HCT116 (cell line): Measurements from ENCODE around the gene NOS1. TPM values are rescaled to one million over a fixed set of nuclear protein-coding genes. Genes with fewer than 3 reads are reported as not detected.

ENCODE experiments used
- ATAC-seq: fragments of 200-7000 bp; cut with Tn5 transposase; 2 replicates; pipeline ENCODE4 v1.9.1; 2020; ENCODE audit warnings: mild to moderate bottlenecking, moderate library complexity
- BruUV-seq: library from RNA; stranded (reverse); fragments of 400-500 nt; replicated peaks from 2 replicates; lab custom pipeline; 2021; lab: Mats Ljungman, UMichigan
- CTCF ChIA-PET: fragments of 300-600 bp; sonication (Branson Sonifier 250); formaldehyde crosslinking; loops from one replicate; lab custom pipeline; 2021; ENCODE audit warnings: antibody characterized with exemption; lab: Charles Lee
- POLR2A ChIA-PET: fragments of 300-600, 350-600 bp; sonication (Branson Sonifier 250); formaldehyde crosslinking; loops from one replicate; lab custom pipeline; 2021; ENCODE audit warnings: antibody characterized with exemption; lab: Charles Lee
- RAD21 ChIA-PET, 2 experiments: fragments of 300-600 bp; sonication (Branson Sonifier 250); formaldehyde crosslinking; loops; one replicate each; lab custom pipeline; 2023; ENCODE audit warnings: low total read pairs in 2 of 2; ENCODE audit not compliant: uncharacterized antibody in 2 of 2, unreplicated experiment in 2 of 2, low non-redundant PET in 1 of 2; lab: Charles Lee
- DNase-seq: peaks from one replicate; pipeline ENCODE4 v3.0.0-alpha.2; 2010; ENCODE audit warnings: low read depth, low spot score
- H2AFZ ChIP-seq: fragments of 200-600 bp; shearing (Covaris generic), sonication (generic); 2 replicates; pipeline ENCODE4 v1.6.1; 2017; ENCODE audit warnings: low read depth, mixed run types, mixed read lengths, antibody characterized with exemption, low read length; ENCODE audit not compliant: poor library complexity, severe bottlenecking
- H3K27ac ChIP-seq: 2 replicates; pipeline ENCODE4 v1.5.1; 2012; ENCODE audit warnings: low read depth, low read length
- H3K27me3 ChIP-seq: fragments of 200-600 bp; sonication (generic); 2 replicates; pipeline ENCODE4 v1.6.1; 2016; ENCODE audit warnings: mixed run types, low read length, mixed read lengths; ENCODE audit not compliant: insufficient read depth
- H3K36me3 ChIP-seq, 2 experiments: fragments of 200-500 bp in 1 of 2; fragments of 200-600 bp in 1 of 2; sonication (Bioruptor generic) in 1 of 2; sonication (generic) in 1 of 2; 2 replicates each; pipeline versions ENCODE4 v1.5.1 to v1.6.1; 2014 to 2016; ENCODE audit warnings: low read length in 2 of 2, inconsistent platforms in 1 of 2, mixed read lengths in 1 of 2, mixed run types in 1 of 2; ENCODE audit not compliant: insufficient read depth in 2 of 2, control insufficient read depth in 1 of 2
- H3K4me1 ChIP-seq, 2 experiments: fragments of 200-600 bp in 1 of 2; sonication (generic) in 1 of 2; 2 replicates each; pipeline versions ENCODE4 v1.5.1 to v1.6.1; 2012 to 2017; ENCODE audit warnings: low read length in 2 of 2, inconsistent platforms in 1 of 2, mild to moderate bottlenecking in 1 of 2, mixed read lengths in 1 of 2, mixed run types in 1 of 2, moderate library complexity in 1 of 2; ENCODE audit not compliant: insufficient read depth in 2 of 2, control insufficient read depth in 1 of 2
- H3K4me2 ChIP-seq: fragments of 200-600 bp; sonication (generic); 2 replicates; pipeline ENCODE4 v1.6.1; 2017; ENCODE audit warnings: mixed run types, low read length, mixed read lengths
- H3K4me3 ChIP-seq, 2 experiments: fragments of 200-600 bp in 1 of 2; sonication (generic) in 1 of 2; replicated peaks in 1 of 2; 2 replicates each; pipeline ENCODE4 v1.5.1; 2011 to 2016; ENCODE audit warnings: low read length in 2 of 2, control low read depth in 1 of 2, low read depth in 1 of 2, mild to moderate bottlenecking in 1 of 2, mixed read lengths in 1 of 2, mixed run types in 1 of 2
- H3K79me2 ChIP-seq: fragments of 200-600 bp; sonication (generic); 2 replicates; pipeline ENCODE4 v1.6.1; 2017; ENCODE audit warnings: mild to moderate bottlenecking, mixed run types, low read length, moderate library complexity, mixed read lengths; ENCODE audit not compliant: insufficient read depth
- H3K9ac ChIP-seq: fragments of 200-600 bp; sonication (generic); 2 replicates; pipeline ENCODE4 v1.6.1; 2016; ENCODE audit warnings: low read length, mixed read lengths
- H3K9me2 ChIP-seq: fragments of 200-600 bp; sonication (generic), shearing (Covaris generic); 2 replicates; pipeline ENCODE4 v1.6.1; 2017; ENCODE audit warnings: mixed run types, mild to moderate bottlenecking, moderate library complexity; ENCODE audit not compliant: insufficient read depth
- H3K9me3 ChIP-seq, 2 experiments: fragments of 200-500 bp in 1 of 2; fragments of 200-600 bp in 1 of 2; sonication (Bioruptor generic) in 1 of 2; sonication (generic) in 1 of 2; 2 replicates each; pipeline ENCODE4 v1.6.1; 2014 to 2017; ENCODE audit warnings: low read length in 2 of 2, mixed read lengths in 2 of 2, inconsistent platforms in 1 of 2, low read depth in 1 of 2, mild to moderate bottlenecking in 1 of 2, mixed run types in 1 of 2, moderate library complexity in 1 of 2; ENCODE audit not compliant: control insufficient read depth in 1 of 2, insufficient read depth in 1 of 2
- H4K20me1 ChIP-seq: fragments of 200-600 bp; sonication (generic), shearing (Covaris generic); 2 replicates; pipeline ENCODE4 v1.6.1; 2017; ENCODE audit warnings: mixed run types, mild to moderate bottlenecking, moderate library complexity; ENCODE audit not compliant: insufficient read depth
- CTCF ChIP-seq, 3 experiments: fragments of 200-600 bp in 1 of 3; sonication (generic) in 1 of 3; IDR thresholded peaks in 2 of 3; conservative IDR thresholded peaks in 1 of 3; 2 replicates each; pipeline ENCODE4 v1.5.1; 2012 to 2017; ENCODE audit warnings: low read depth in 2 of 3, low read length in 2 of 3, antibody characterized with exemption in 1 of 3, borderline replicate concordance in 1 of 3, control low read depth in 1 of 3, mild to moderate bottlenecking in 1 of 3, mixed read lengths in 1 of 3, mixed run types in 1 of 3, moderate library complexity in 1 of 3; ENCODE audit not compliant: insufficient read depth in 1 of 3
- ELF1 ChIP-seq: IDR thresholded peaks from 2 replicates; pipeline ENCODE4 v1.6.1; 2012; ENCODE audit warnings: low read depth, borderline replicate concordance
- EZH2 ChIP-seq: fragments of 200-600 bp; sonication (generic); IDR thresholded peaks from 2 replicates; pipeline ENCODE4 v1.6.1; 2017; ENCODE audit warnings: antibody characterized with exemption, mixed run types
- EZH2phosphoT487 ChIP-seq: fragments of 200-600 bp; IDR thresholded peaks from 2 replicates; pipeline ENCODE4 v1.6.1; 2018; ENCODE audit warnings: antibody characterized with exemption, borderline replicate concordance
- MAX ChIP-seq: IDR thresholded peaks from 2 replicates; pipeline ENCODE4 v1.6.1; 2012
- RAD21 ChIP-seq: IDR thresholded peaks from 2 replicates; pipeline ENCODE4 v1.6.1; 2012; ENCODE audit warnings: low read depth, mild to moderate bottlenecking
- SIN3A ChIP-seq: IDR thresholded peaks from 2 replicates; pipeline ENCODE4 v1.6.1; 2012; ENCODE audit warnings: low read depth
- SRF ChIP-seq: IDR thresholded peaks from 2 replicates; pipeline ENCODE4 v1.6.1; 2012; ENCODE audit warnings: low read depth
- TCF7L2 ChIP-seq: IDR thresholded peaks from 2 replicates; pipeline ENCODE4 v1.7.0; 2011; ENCODE audit warnings: borderline replicate concordance, inconsistent platforms; ENCODE audit not compliant: insufficient read depth, insufficient read length; ENCODE audit errors: extremely low read depth
- ZBTB33 ChIP-seq: IDR thresholded peaks from 2 replicates; pipeline ENCODE4 v1.6.1; 2011; ENCODE audit warnings: mild to moderate bottlenecking, low read length, moderate library complexity; ENCODE audit not compliant: insufficient replicate concordance; ENCODE audit errors: extremely low read depth
- ZNF274 ChIP-seq: fragments of 200-500 bp; sonication (Bioruptor generic); IDR thresholded peaks from 2 replicates; pipeline ENCODE4 v1.6.1; 2014; ENCODE audit warnings: mild to moderate bottlenecking, low read depth, low read length, inconsistent platforms
- intact Hi-C: fragments of 100-400 bp; cut with micrococcal nuclease; formaldehyde crosslinking; loops from 2 replicates; pipeline ENCODE4 v1.10.0; 2022
- total RNA-seq: library from RNA; stranded (reverse); gene quantifications from one replicate; pipeline ENCODE4 v1.2.1, GENCODE V29; 2021; ENCODE audit not compliant: unreplicated experiment
- TF ChIP-seq, protein P1 (sequence below): IDR thresholded peaks from 2 replicates; pipeline ENCODE4 v1.6.1; 2012; ENCODE audit warnings: low read depth

The NOS1 gene
- total RNA-seq, 1 experiment from 2014 or later = 0.22 TPM

GRCh38 chr12:117390866-117391265, 29.4 kb upstream of the NOS1 start:
- Histone ChIP-seq H3K9me3 (no peaks in the 10 kb centered on the region), H4K20me1 (no peaks in the 10 kb centered on the region), H3K4me1 (no peaks in the 10 kb centered on the region), H3K4me2 (no peak overlapping the region), H3K9ac (no peak overlapping the region), H3K79me2 (no peaks in the 10 kb centered on the region), H2AFZ (no peak overlapping the region), H3K9me2 (no peaks in the 10 kb centered on the region; the same call in 1 of the 2 replicates), H3K36me3 (no peaks in the 10 kb centered on the region), H3K27ac (no peak overlapping the region), H3K27me3 (0 out of 2 replicates have a peak, but pooled peaks cover 5% of the 10 kb centered on the region), H3K4me3 (no peak overlapping the region)
- intact Hi-C loops = no loop called here
- no peak for TF ChIP-seq SRF
- BruUV-seq = no TSS peak
- ChIA-PET CTCF (no interaction called here), RAD21 (no interaction called here), POLR2A (no interaction called here)
- DNase-seq = no peak
- no peak for ATAC-seq

DNA sequence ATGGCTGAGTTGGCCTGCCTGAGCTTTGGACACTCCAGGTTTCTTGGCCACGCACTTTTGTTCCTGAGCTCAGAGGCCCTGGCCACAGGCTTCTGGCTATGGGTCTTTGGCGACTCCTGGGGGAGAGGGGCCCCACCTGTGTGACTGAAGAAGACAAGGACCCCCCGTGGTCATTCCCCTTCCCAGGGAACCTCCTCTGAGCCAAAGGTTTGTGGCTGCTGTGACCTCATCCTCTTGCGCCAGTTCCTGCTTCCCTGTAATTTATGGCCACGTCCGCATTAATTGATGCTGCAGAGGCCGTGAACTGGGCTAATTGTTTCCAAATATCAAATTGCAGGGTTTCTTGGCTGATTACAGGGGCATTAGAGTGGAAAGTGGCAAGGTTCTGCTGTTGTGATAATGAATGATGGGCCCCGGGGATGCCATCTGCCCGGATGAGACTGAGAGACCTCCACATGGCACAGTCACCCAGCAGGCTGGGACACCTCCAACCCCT, 27.6 kb upstream of the NOS1 start:
- no peaks in the 10 kb centered on the region for H3K4me1 ChIP-seq
- no peaks in the 10 kb centered on the region for H4K20me1 ChIP-seq
- intact Hi-C loops = no loop called here
- ATAC-seq (no peak), DNase-seq (no peak)
- H3K4me2 ChIP-seq = no peak overlapping the region
- POLR2A ChIA-PET = no interaction called here
- CTCF ChIA-PET = no interaction called here
- H3K79me2 ChIP-seq = no peaks in the 10 kb centered on the region
- BruUV-seq = no TSS peak
- no peaks in the 10 kb centered on the region for H3K9me3 ChIP-seq
- H2AFZ ChIP-seq = no peak overlapping the region
- H3K4me3 ChIP-seq = no peak overlapping the region
- H3K36me3 ChIP-seq = no peaks in the 10 kb centered on the region
- H3K9ac ChIP-seq = no peak overlapping the region
- peaks cover 12% of the 10 kb centered on the region; the same call in 1 of the 2 replicates for H3K27me3 ChIP-seq
- RAD21 ChIA-PET = no interaction called here
- no peak overlapping the region for H3K27ac ChIP-seq
- H3K9me2 ChIP-seq = no peaks in the 10 kb centered on the region
- TF ChIP-seq ELF1 (no peak), ZBTB33 (no peak), MAX (no peak), TCF7L2 (no peak), EZH2phosphoT487 (no peak), RAD21 (no peak), CTCF (IDR thresholded peaks at IDR 0.05 in 2 of 3, conservative IDR thresholded peaks at IDR 0.05 in 1 of 3; ENCODE audit: borderline replicate concordance in 1 of 3, insufficient read depth in 1 of 3, low read depth in 2 of 3, low read length in 2 of 3) (no peak), ZNF274 (no peak), EZH2 (no peak), SIN3A (no peak)
- TF ChIP-seq, protein P1, sequence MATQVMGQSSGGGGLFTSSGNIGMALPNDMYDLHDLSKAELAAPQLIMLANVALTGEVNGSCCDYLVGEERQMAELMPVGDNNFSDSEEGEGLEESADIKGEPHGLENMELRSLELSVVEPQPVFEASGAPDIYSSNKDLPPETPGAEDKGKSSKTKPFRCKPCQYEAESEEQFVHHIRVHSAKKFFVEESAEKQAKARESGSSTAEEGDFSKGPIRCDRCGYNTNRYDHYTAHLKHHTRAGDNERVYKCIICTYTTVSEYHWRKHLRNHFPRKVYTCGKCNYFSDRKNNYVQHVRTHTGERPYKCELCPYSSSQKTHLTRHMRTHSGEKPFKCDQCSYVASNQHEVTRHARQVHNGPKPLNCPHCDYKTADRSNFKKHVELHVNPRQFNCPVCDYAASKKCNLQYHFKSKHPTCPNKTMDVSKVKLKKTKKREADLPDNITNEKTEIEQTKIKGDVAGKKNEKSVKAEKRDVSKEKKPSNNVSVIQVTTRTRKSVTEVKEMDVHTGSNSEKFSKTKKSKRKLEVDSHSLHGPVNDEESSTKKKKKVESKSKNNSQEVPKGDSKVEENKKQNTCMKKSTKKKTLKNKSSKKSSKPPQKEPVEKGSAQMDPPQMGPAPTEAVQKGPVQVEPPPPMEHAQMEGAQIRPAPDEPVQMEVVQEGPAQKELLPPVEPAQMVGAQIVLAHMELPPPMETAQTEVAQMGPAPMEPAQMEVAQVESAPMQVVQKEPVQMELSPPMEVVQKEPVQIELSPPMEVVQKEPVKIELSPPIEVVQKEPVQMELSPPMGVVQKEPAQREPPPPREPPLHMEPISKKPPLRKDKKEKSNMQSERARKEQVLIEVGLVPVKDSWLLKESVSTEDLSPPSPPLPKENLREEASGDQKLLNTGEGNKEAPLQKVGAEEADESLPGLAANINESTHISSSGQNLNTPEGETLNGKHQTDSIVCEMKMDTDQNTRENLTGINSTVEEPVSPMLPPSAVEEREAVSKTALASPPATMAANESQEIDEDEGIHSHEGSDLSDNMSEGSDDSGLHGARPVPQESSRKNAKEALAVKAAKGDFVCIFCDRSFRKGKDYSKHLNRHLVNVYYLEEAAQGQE = no peak
